Measurements from ENCODE around the gene MTA2. TPM values are rescaled to one million over a fixed set of nuclear protein-coding genes. Genes with fewer than 3 reads are reported as not detected.

MTA2 gene
- total RNA-seq, 5 donors from 2014 or later (not counting 1 experiment from before 2014, with no cell fraction given), result 151 to 185 (median 184) TPM

GRCh38 chr11:62595124-62595523, 6.5 kb downstream of the MTA2 start:
- no peaks in the 10 kb centered on the region for H3K27me3 Mint-ChIP-seq
- peaks cover 60% of the 10 kb centered on the region for H3K36me3 Mint-ChIP-seq
- CTCF ChIA-PET, result interaction anchor here (0.6 to 1.0 kb wide), 3 partner anchors 21 to 225 kb away, joined by 3 to 4 read pairs (median 3); partner anchors contain the start of gene EEF1G (in 1 of the 2)
- no peak for DNase-seq
- H3K4me1 Mint-ChIP-seq, result peaks cover 71 to 75% (median 72%) of the 10 kb centered on the region in 3 donors
- no peaks in the 10 kb centered on the region for H3K27me3 ChIP-seq (replicated peaks in 1 of 2; ENCODE audit: control insufficient read depth in 2 of 2, extremely low read depth in 1 of 2, insufficient read depth in 2 of 2, low read length in 1 of 2)
- WGBS (ENCODE audit: insufficient coverage), result 94% methylated on average over 7 of the region's 8 CpGs
- H3K27ac ChIP-seq (ENCODE audit: low read length), result no peak overlapping the region
- POLR2A ChIA-PET, result no interaction called here
- H3K9me3 ChIP-seq, result no peaks in the 10 kb centered on the region
- no peak overlapping the region for H3K4me3 ChIP-seq (ENCODE audit: control insufficient read depth in 1 of 2, extremely low read depth in 1 of 2, low read length in 1 of 2)
- peak overlapping the region in 1 of 2 donors; percentile 84 for H3K27ac Mint-ChIP-seq
- ATAC-seq (replicated peaks in 1 of 4), result no peak
- no peaks in the 10 kb centered on the region for H3K9me3 Mint-ChIP-seq
- no peak overlapping the region for H3K4me3 Mint-ChIP-seq
- H3K4me1 ChIP-seq (ENCODE audit: control insufficient read depth in 1 of 2, extremely low read depth in 1 of 2, insufficient read depth in 2 of 2, low read length in 2 of 2), result peaks cover 26 to 68% of the 10 kb centered on the region in 2 experiments
- peaks cover 21 to 54% of the 10 kb centered on the region in 2 donors for H3K36me3 ChIP-seq (ENCODE audit: control insufficient read depth in 2 of 2, extremely low read depth in 1 of 2, insufficient read depth in 1 of 2, low read length in 1 of 2)

- Histone ChIP-seq H3K36me3 (ENCODE audit: control insufficient read depth in 2 of 2, extremely low read depth in 1 of 2, insufficient read depth in 1 of 2, low read length in 1 of 2) (peaks cover 21 to 53% of the 10 kb centered on the region in 2 donors), H3K9me3 (no peaks in the 10 kb centered on the region), H3K27ac (ENCODE audit: low read length) (peak overlapping the region; percentile 13), H3K27me3 (replicated peaks in 1 of 2; ENCODE audit: control insufficient read depth in 2 of 2, extremely low read depth in 1 of 2, insufficient read depth in 2 of 2, low read length in 1 of 2) (no peaks in the 10 kb centered on the region), H3K4me1 (ENCODE audit: control insufficient read depth in 1 of 2, extremely low read depth in 1 of 2, insufficient read depth in 2 of 2, low read length in 2 of 2) (peaks cover 17 to 64% of the 10 kb centered on the region in 2 experiments), H3K4me3 (ENCODE audit: control insufficient read depth in 1 of 2, extremely low read depth in 1 of 2, low read length in 1 of 2) (no peak overlapping the region)
- peak overlapping the region; percentile 66 to 96 (median 78) for H3K4me3 Mint-ChIP-seq
- H3K4me1 Mint-ChIP-seq, result peaks cover 59 to 67% (median 66%) of the 10 kb centered on the region in 3 donors
- no peaks in the 10 kb centered on the region for H3K27me3 Mint-ChIP-seq
- peak in 1 of 4 experiments; percentile 14 for ATAC-seq (replicated peaks in 1 of 4)
- peak; percentile 49 to 86 (median 72) for DNase-seq
- H3K27ac Mint-ChIP-seq, result peak overlapping the region; percentile 94 to 97
- H3K9me3 Mint-ChIP-seq, result no peaks in the 10 kb centered on the region
- ChIA-PET POLR2A (interaction anchor here in 1 of 2 donors (3.1 kb wide), 1 partner anchor 8 kb away, joined by 25 read pairs; the partner anchor contains the start of gene MTA2), CTCF (interaction anchor here (0.6 to 3.2 kb wide), 14 partner anchors 8 to 207 kb away, joined by 3 to 27 read pairs (median 8); partner anchors contain the start of genes BSCL2 (in 1 of the 2), C11orf98 (in 1 of the 2), CSKMT (in 1 of the 2) and EEF1G (in 1 of the 2))
- WGBS (ENCODE audit: insufficient coverage), result 73% methylated on average over 9 of the region's 13 CpGs
- H3K36me3 Mint-ChIP-seq, result peaks cover 45% of the 10 kb centered on the region
Observed at GRCh38 chr11:62593434-62594044, 8.1 kb downstream of the MTA2 start.

GRCh38 chr11:62592989-62593421, 8.7 kb downstream of the MTA2 start:
- H3K36me3 Mint-ChIP-seq, result peaks cover 40% of the 10 kb centered on the region
- H3K4me1 Mint-ChIP-seq, result peaks cover 54 to 63% (median 62%) of the 10 kb centered on the region in 3 donors
- POLR2A ChIA-PET, result interaction anchor here (0.5 to 3.1 kb wide), 4 partner anchors 8 to 44 kb away, joined by 3 to 28 read pairs (median 14); partner anchors contain the start of genes EEF1G (in 1 of the 2) and MTA2 (in 1 of the 2)
- H3K4me3 Mint-ChIP-seq, result peak overlapping the region in 1 of 3 donors; percentile 96
- Histone ChIP-seq H3K27ac (ENCODE audit: low read length) (peak overlapping the region; percentile 92), H3K9me3 (no peaks in the 10 kb centered on the region), H3K4me1 (ENCODE audit: control insufficient read depth in 1 of 2, extremely low read depth in 1 of 2, insufficient read depth in 2 of 2, low read length in 2 of 2) (peaks cover 15 to 59% of the 10 kb centered on the region in 2 experiments), H3K4me3 (ENCODE audit: control insufficient read depth in 1 of 2, extremely low read depth in 1 of 2, low read length in 1 of 2) (no peak overlapping the region), H3K36me3 (ENCODE audit: control insufficient read depth in 2 of 2, extremely low read depth in 1 of 2, insufficient read depth in 1 of 2, low read length in 1 of 2) (peaks cover 20 to 53% of the 10 kb centered on the region in 2 donors), H3K27me3 (replicated peaks in 1 of 2; ENCODE audit: control insufficient read depth in 2 of 2, extremely low read depth in 1 of 2, insufficient read depth in 2 of 2, low read length in 1 of 2) (no peaks in the 10 kb centered on the region)
- CTCF ChIA-PET, result interaction anchor here (0.6 to 3.2 kb wide), 16 partner anchors 9 to 208 kb away, joined by 3 to 27 read pairs (median 9); partner anchors contain the start of genes BSCL2 (in 1 of the 2), C11orf98 (in 1 of the 2), CSKMT (in 1 of the 2) and EEF1G (in 1 of the 2)
- H3K9me3 Mint-ChIP-seq, result no peaks in the 10 kb centered on the region
- ATAC-seq (replicated peaks in 1 of 4), result no peak
- H3K27me3 Mint-ChIP-seq, result no peaks in the 10 kb centered on the region
- H3K27ac Mint-ChIP-seq, result peak overlapping the region; percentile 98 to 99
- no peak for DNase-seq
- WGBS (ENCODE audit: insufficient coverage), result 100% methylated on average over 1 of the region's 8 CpGs

- H3K27ac Mint-ChIP-seq, result peak overlapping the region; percentile 98 to 99
- Histone ChIP-seq H3K27me3 (replicated peaks in 1 of 2; ENCODE audit: control insufficient read depth in 2 of 2, extremely low read depth in 1 of 2, insufficient read depth in 2 of 2, low read length in 1 of 2) (no peaks in the 10 kb centered on the region), H3K36me3 (ENCODE audit: control insufficient read depth in 2 of 2, extremely low read depth in 1 of 2, insufficient read depth in 1 of 2, low read length in 1 of 2) (peaks cover 13 to 51% of the 10 kb centered on the region in 2 donors), H3K4me3 (ENCODE audit: control insufficient read depth in 1 of 2, extremely low read depth in 1 of 2, low read length in 1 of 2) (peak overlapping the region; percentile 52 to 93), H3K4me1 (ENCODE audit: control insufficient read depth in 1 of 2, extremely low read depth in 1 of 2, insufficient read depth in 2 of 2, low read length in 2 of 2) (peaks cover 15 to 52% of the 10 kb centered on the region in 2 experiments), H3K27ac (ENCODE audit: low read length) (peak overlapping the region; percentile 92), H3K9me3 (no peaks in the 10 kb centered on the region)
- 3% methylated on average over 10 of the region's 17 CpGs for WGBS (ENCODE audit: insufficient coverage)
- peaks cover 47 to 59% (median 57%) of the 10 kb centered on the region in 3 donors for H3K4me1 Mint-ChIP-seq
- peak overlapping the region; percentile 96 to 99 (median 97) for H3K4me3 Mint-ChIP-seq
- H3K27me3 Mint-ChIP-seq, result no peaks in the 10 kb centered on the region
- ChIA-PET POLR2A (interaction anchor here (0.5 to 3.1 kb wide), 27 partner anchors 8 to 291 kb away, joined by 3 to 28 read pairs (median 7); partner anchors contain the start of genes C11orf98 (in 2 of the 2), CSKMT (in 2 of the 2), B3GAT3 (in 1 of the 2) and EEF1G (in 1 of the 2)), CTCF (interaction anchor here (0.5 to 3.2 kb wide), 33 partner anchors 9 to 290 kb away, joined by 3 to 27 read pairs (median 5); partner anchors contain the start of genes B3GAT3 (in 1 of the 2), BSCL2 (in 1 of the 2), C11orf98 (in 1 of the 2) and CSKMT (in 1 of the 2))
- ATAC-seq (replicated peaks in 1 of 4), result no peak
- H3K9me3 Mint-ChIP-seq, result no peaks in the 10 kb centered on the region
- no peak for DNase-seq
- peaks cover 35% of the 10 kb centered on the region for H3K36me3 Mint-ChIP-seq
Observed at GRCh38 chr11:62592146-62592815, 9.4 kb downstream of the MTA2 start.

- no peaks in the 10 kb centered on the region for H3K27me3 Mint-ChIP-seq
- DNase-seq (peak; percentile 91 to 99 (median 96)), ATAC-seq (replicated peaks in 1 of 4) (peak; percentile 85 to 91 (median 88))
- Histone ChIP-seq H3K9me3 (no peaks in the 10 kb centered on the region), H3K27me3 (replicated peaks in 1 of 2; ENCODE audit: control insufficient read depth in 2 of 2, extremely low read depth in 1 of 2, insufficient read depth in 2 of 2, low read length in 1 of 2) (no peaks in the 10 kb centered on the region), H3K4me3 (ENCODE audit: control insufficient read depth in 1 of 2, extremely low read depth in 1 of 2, low read length in 1 of 2) (peak within 1 kb of the TSS; percentile 90 to 93), H3K4me1 (ENCODE audit: control insufficient read depth in 1 of 2, extremely low read depth in 1 of 2, insufficient read depth in 2 of 2, low read length in 2 of 2) (peaks cover 15 to 48% of the 10 kb centered on the region in 2 experiments), H3K27ac (ENCODE audit: low read length) (peak within 1 kb of the TSS; percentile 92), H3K36me3 (ENCODE audit: control insufficient read depth in 2 of 2, extremely low read depth in 1 of 2, insufficient read depth in 1 of 2, low read length in 1 of 2) (peaks cover 15 to 45% of the 10 kb centered on the region in 2 donors)
- ChIA-PET POLR2A (interaction anchor here (0.5 to 3.1 kb wide), 33 partner anchors 9 to 291 kb away, joined by 3 to 28 read pairs (median 6); partner anchors contain the start of genes C11orf98 (in 2 of the 2), CSKMT (in 2 of the 2), B3GAT3 (in 1 of the 2) and EEF1G (in 1 of the 2)), CTCF (interaction anchor here (0.5 to 3.2 kb wide), 37 partner anchors 8 to 420 kb away, joined by 3 to 27 read pairs (median 5); partner anchors contain the start of genes CSKMT (in 2 of the 2), B3GAT3 (in 1 of the 2), BSCL2 (in 1 of the 2) and C11orf98 (in 1 of the 2))
- H3K4me1 Mint-ChIP-seq, result peaks cover 44 to 57% (median 55%) of the 10 kb centered on the region in 3 donors
- H3K9me3 Mint-ChIP-seq, result no peaks in the 10 kb centered on the region
- under 1% methylated on average over 58 of the region's 58 CpGs for WGBS (ENCODE audit: insufficient coverage)
- peak within 1 kb of the TSS; percentile 98 to 99 for H3K27ac Mint-ChIP-seq
- H3K36me3 Mint-ChIP-seq, result peaks cover 31% of the 10 kb centered on the region
- peak within 1 kb of the TSS; percentile 96 to 99 (median 97) for H3K4me3 Mint-ChIP-seq
Observed at GRCh38 chr11:62591448-62592145, 10.1 kb downstream of the MTA2 start, which contains the start of gene TUT1. Gene TUT1 (minus strand): TSS chr11:62591523. CDS start chr11:62591485, 38 bp downstream.

All from T-cell (primary cell).